Measurements from ENCODE around the gene AAGAB.

DNA sequence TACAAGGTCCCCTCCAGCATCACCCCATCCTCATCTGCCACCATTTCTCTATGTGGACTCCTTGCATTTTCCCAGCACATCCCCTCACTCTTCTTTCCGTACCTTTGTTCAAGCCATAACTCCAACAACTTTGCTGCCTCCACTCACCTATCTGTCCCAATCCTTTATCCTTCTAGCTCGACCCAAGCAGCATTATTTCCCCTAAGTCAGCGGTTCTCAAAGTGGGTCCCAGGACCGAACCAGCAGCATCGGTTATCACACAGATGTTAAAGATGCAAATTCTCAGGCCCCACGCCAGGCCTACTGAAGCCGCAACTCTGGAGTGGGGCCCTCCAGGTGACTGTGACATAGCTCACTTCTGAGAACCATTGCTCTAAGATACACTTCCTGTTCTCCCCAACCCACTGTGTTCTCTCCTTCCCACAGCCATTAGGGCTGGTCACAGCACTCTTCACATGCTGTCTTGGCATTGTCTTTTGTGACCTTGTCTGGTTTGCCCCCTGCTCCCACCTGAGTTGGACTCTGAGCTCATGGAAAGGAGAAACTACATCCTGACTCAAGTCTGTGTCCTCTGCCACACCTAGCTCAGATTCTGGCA is 56.2 kb downstream of the AAGAB start:
- TF ChIP-seq EGR1 (IDR thresholded peaks at IDR 0.05; ENCODE audit: low read depth) (no peak), CTCF (IDR thresholded peaks at IDR 0.05 in 2 of 3, conservative IDR thresholded peaks at IDR 0.05 in 1 of 3; ENCODE audit: borderline replicate concordance in 1 of 3, insufficient read depth in 1 of 3, low read depth in 2 of 3, low read length in 2 of 3) (no peak), POLR2AphosphoS5 (IDR thresholded peaks at IDR 0.05; ENCODE audit: low read depth, low read length) (no peak), ZNF274 (IDR thresholded peaks at IDR 0.05; ENCODE audit: low read depth, low read length) (no peak)

All from HCT116 (cell line).